Osteocyte (in vitro differentiated cells): ENCODE results near the gene EEF1AKMT1. TPM values are rescaled to one million over a fixed set of nuclear protein-coding genes. Genes with fewer than 3 reads are reported as not detected.
A peak's percentile ranks its signal among the peaks of the same experiment; 100 is the strongest.

ENCODE experiments used
- DNase-seq: peaks from one replicate; pipeline ENCODE4 v3.0.0; 2021; ENCODE audit warnings: mixed read lengths; ENCODE audit not compliant: unreplicated experiment; ENCODE audit errors: extremely low spot score
- H3K27ac Mint-ChIP-seq: one replicate; pipeline ENCODE4 v1.8.0; 2021; ENCODE audit warnings: mild to moderate bottlenecking, mixed read lengths; ENCODE audit not compliant: unreplicated experiment
- H3K27me3 Mint-ChIP-seq: one replicate; pipeline ENCODE4 v1.8.0; 2021; ENCODE audit warnings: mixed read lengths; ENCODE audit not compliant: unreplicated experiment
- H3K36me3 Mint-ChIP-seq: one replicate; pipeline ENCODE4 v1.8.0; 2021; ENCODE audit warnings: mixed read lengths; ENCODE audit not compliant: unreplicated experiment
- H3K4me1 Mint-ChIP-seq: one replicate; pipeline ENCODE4 v1.8.0; 2021; ENCODE audit warnings: mixed read lengths; ENCODE audit not compliant: unreplicated experiment
- H3K4me3 Mint-ChIP-seq: one replicate; pipeline ENCODE4 v1.8.0; 2021; ENCODE audit warnings: mild to moderate bottlenecking, moderate library complexity, mixed read lengths; ENCODE audit not compliant: unreplicated experiment
- H3K9me3 Mint-ChIP-seq: one replicate; pipeline ENCODE4 v1.8.0; 2021; ENCODE audit warnings: mixed read lengths; ENCODE audit not compliant: unreplicated experiment
- CTCF ChIP-seq: fragments of 200-600 bp; sonication (generic); IDR thresholded peaks from 2 replicates; pipeline ENCODE4 v1.5.0; 2021; ENCODE audit warnings: antibody characterized with exemption, mild to moderate bottlenecking, moderate library complexity
- total RNA-seq: library from RNA; stranded (reverse); gene quantifications from 2 replicates; pipeline ENCODE4 v1.2.1, GENCODE V29; 2021

The EEF1AKMT1 gene
- total RNA-seq, 1 donor from 2014 or later, result 10.8 TPM

- TF ChIP-seq CTCF, result no peak
- Mint-ChIP-seq H3K36me3 (peaks cover 2% of the 10 kb centered on the region), H3K27me3 (no peaks in the 10 kb centered on the region), H3K27ac (no peak overlapping the region), H3K4me1 (peaks cover 15% of the 10 kb centered on the region), H3K4me3 (no peak overlapping the region), H3K9me3 (peaks cover 3% of the 10 kb centered on the region)
- no peak for DNase-seq
These were observed 74.0 kb downstream of the EEF1AKMT1 start for GRCh38 chr13:20699715-20700114.

DNA sequence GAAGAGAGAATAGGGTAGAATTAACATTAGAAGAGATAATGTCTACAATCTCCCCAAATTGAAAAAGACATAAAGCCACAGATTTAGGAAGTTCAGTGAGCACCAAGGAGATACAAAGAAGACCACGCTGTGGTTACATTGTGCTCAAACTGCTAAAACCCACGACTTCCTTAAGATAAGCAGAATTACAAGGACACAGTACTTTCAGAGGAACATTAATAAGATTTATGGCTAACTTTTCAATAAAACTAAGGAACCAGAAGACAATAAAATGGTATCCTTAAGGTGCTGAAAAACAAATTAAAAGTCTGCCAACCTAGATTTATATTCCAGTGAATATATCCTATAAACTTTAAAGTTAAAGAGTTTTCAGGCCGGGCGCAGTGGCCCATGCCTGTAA lies 77.7 kb downstream of the EEF1AKMT1 start:
- H3K9me3 Mint-ChIP-seq, result peaks cover 3% of the 10 kb centered on the region
- peaks cover 2% of the 10 kb centered on the region for H3K36me3 Mint-ChIP-seq
- H3K4me1 Mint-ChIP-seq, result peaks cover 4% of the 10 kb centered on the region
- no peaks in the 10 kb centered on the region for H3K27me3 Mint-ChIP-seq
- H3K4me3 Mint-ChIP-seq, result no peak overlapping the region
- no peak for DNase-seq
- no peak for TF ChIP-seq CTCF
- no peak overlapping the region for H3K27ac Mint-ChIP-seq

DNA sequence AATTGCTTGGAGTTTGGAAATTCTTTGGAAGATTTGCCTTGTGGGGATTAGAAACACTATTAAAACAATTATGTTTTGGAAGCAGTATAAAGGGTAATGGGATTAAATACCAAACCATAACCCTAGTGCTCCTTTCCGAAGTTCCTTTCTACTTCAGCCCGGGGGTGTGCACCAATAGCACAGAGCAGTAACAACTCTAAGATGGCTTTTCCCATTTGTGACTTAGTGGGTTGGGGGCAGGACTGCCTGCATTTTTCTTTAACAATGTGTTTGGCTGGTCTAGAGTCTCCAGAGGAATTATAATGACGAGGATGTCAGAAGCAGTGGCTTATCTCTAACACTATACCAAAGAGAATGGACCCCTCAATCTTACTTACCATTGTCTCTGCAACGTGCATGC lies 82.1 kb downstream of the EEF1AKMT1 start:
- Mint-ChIP-seq H3K27ac (no peak overlapping the region), H3K4me3 (no peak overlapping the region), H3K36me3 (peaks cover 6% of the 10 kb centered on the region), H3K27me3 (no peaks in the 10 kb centered on the region), H3K4me1 (peaks cover 5% of the 10 kb centered on the region), H3K9me3 (no peaks in the 10 kb centered on the region)
- TF ChIP-seq CTCF, result no peak
- no peak for DNase-seq

- H3K27me3 Mint-ChIP-seq, result no peaks in the 10 kb centered on the region
- H3K4me3 Mint-ChIP-seq, result no peak overlapping the region
- peaks cover 9% of the 10 kb centered on the region for H3K4me1 Mint-ChIP-seq
- DNase-seq, result no peak
- no peaks in the 10 kb centered on the region for H3K9me3 Mint-ChIP-seq
- no peak for TF ChIP-seq CTCF
- no peak overlapping the region for H3K27ac Mint-ChIP-seq
- H3K36me3 Mint-ChIP-seq, result peaks cover 8% of the 10 kb centered on the region
These were observed 84.5 kb downstream of the EEF1AKMT1 start for GRCh38 chr13:20689291-20689690.

DNA sequence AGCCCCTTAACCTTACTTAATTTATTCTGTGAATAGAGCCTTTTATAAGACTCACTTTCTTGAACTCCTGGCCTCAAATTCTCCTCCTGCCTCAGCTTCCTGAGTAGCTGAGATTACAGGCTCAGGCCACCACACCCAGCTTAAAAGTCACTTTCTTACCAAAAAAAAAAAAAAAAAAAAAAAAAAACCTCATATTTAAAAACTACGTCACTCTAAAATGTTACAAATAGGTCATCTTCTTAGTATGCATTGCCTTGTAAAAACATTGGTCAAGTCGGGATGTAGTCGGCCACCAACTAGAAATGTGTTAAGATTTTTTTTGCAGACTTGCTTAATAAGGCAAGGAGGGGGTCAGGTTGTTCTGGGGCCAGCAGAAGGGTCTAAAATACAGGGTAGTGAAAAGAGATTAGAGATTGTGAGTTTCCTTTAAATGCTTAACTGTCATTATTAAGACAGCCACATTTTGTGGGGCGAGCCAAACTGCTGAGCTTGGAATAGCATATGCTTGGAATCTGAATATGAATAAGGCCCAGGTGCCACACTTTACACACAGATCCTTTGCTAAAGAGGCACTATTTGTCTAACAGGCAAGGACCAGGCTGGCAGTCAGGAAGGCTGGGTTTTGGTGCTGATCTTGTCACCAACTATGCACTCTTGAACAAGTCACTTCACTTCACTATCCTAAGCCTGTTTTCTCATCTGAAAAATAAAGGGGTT lies 86.7 kb downstream of the EEF1AKMT1 start:
- H3K4me3 Mint-ChIP-seq, result no peak overlapping the region
- peak overlapping the region; percentile 25 for H3K27ac Mint-ChIP-seq
- peaks cover 8% of the 10 kb centered on the region for H3K36me3 Mint-ChIP-seq
- peaks cover 9% of the 10 kb centered on the region for H3K4me1 Mint-ChIP-seq
- no peak for TF ChIP-seq CTCF
- no peaks in the 10 kb centered on the region for H3K27me3 Mint-ChIP-seq
- no peaks in the 10 kb centered on the region for H3K9me3 Mint-ChIP-seq
- no peak for DNase-seq
